ENCODE data around the gene EXOC3L4. TPM values are rescaled to one million over a fixed set of nuclear protein-coding genes. Genes with fewer than 3 reads are reported as not detected.

EXOC3L4 gene
- total RNA-seq, 2 experiments from 2014 or later, result not detected

DNA sequence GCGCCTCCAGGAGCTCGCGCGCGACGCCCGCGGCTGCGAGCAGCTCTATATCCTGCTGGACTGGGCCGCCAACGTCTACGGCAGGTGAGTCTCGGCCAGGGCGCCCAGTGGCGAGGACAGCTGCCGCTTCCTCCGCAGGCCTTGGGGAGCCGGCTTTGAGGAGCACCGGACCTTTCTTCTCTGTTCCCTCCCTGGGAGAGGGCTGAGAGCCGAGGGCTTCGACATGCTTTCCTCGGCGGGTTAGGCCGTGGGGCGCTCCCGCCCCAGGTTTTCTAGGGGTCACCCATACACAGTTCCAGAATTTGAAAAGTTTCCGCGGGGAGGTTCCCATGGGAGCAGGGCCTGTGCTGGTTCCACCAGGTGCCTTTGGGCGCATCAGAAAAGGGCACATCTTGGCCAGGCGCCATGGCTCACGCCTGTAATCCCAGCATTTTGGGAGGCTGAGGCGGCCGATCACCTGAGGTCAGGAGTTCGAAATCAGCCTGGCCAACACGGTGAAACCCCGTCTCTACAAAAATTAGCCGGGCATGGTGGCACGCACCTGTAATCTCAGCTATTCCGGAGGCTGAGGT, 8.2 kb downstream of the EXOC3L4 start:
- no peak overlapping the region for H3K4me2 ChIP-seq (ENCODE audit: low read length)

DNA sequence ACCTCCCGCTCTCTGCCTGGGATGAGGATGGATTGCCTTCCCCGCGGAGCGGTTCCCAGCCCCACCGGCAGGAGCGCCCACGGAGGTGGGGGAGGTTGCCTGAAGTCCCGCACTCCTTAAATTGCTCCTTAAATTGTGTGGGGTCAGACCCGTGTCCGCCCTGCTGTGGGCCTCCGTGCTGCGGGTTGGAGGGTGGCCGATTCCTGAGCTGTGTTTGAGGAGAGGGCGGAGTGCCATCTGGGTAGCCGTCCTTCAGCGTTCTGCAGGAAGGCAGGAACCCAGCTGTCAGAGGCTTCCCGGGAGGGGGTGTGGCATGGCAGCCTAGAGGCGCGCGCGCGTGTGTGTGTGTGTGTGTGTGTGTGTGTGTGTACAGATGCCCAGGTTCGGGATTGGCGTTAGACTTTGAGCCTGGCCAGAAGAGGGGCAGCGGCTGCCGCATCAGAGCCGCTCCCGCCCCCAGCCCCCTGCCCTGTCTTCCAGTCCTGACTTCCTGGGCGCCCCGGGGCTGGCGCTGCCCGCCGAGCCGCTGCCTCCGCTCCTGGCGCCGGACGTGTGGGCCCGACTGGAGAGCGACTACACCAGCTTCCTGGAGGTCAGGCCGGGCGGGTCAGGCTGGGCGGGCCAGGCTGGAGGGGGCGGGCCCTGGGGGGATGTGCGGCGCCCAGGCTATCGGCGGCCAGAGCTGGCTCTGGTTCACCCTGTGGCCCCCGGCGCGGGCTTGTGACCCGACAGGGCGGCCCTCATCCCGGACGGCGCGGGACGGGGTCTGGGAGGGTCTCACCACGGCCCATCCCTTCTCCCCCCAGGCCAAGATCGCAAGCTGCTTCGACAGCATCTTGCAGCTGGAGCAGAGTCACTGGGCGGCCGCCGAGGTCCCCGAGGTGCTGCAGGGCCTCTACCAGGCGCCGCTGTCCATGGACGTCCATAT, 9.2 kb downstream of the EXOC3L4 start:
- Histone ChIP-seq H3K9me3 (ENCODE audit: low read length) (no peaks in the 10 kb centered on the region), H3K4me2 (ENCODE audit: low read length) (no peak overlapping the region)

More for the DNA sequence above, 8.2 kb downstream of the EXOC3L4 start:
- no peak for DNase-seq (ENCODE audit: low spot score)
- ChIA-PET POLR2A (no interaction called here), CTCF (ENCODE audit: unreplicated experiment) (no interaction called here)
- no TSS peak for BruUV-seq (replicated peaks)
- Histone ChIP-seq H3K4me3 (ENCODE audit: low read depth, low read length, poor library complexity, severe bottlenecking) (no peak overlapping the region), H3K36me3 (ENCODE audit: insufficient read depth, low read length) (no peaks in the 10 kb centered on the region), H3K79me2 (ENCODE audit: insufficient read depth, low read depth, low read length) (no peaks in the 10 kb centered on the region), H4K20me1 (ENCODE audit: insufficient read depth, low read length) (no peaks in the 10 kb centered on the region), H3K27ac (ENCODE audit: low read depth, low read length, poor library complexity, severe bottlenecking) (no peak overlapping the region), H2AFZ (ENCODE audit: low read length) (no peak overlapping the region), H3K9me3 (ENCODE audit: low read length) (no peaks in the 10 kb centered on the region), H3K4me1 (ENCODE audit: insufficient read depth, low read length, poor library complexity, severe bottlenecking) (peaks cover 35% of the 10 kb centered on the region), H3K9me2 (ENCODE audit: insufficient read depth, low read length) (no peaks in the 10 kb centered on the region)
- intact Hi-C loops (cut with micrococcal nuclease; ENCODE audit: unreplicated experiment), result no loop called here
- no peak for TF ChIP-seq EZH2phosphoT487 (IDR thresholded peaks at IDR 0.05; ENCODE audit: borderline replicate concordance, low read depth, low read length)
- TF ChIP-seq, protein P1, sequence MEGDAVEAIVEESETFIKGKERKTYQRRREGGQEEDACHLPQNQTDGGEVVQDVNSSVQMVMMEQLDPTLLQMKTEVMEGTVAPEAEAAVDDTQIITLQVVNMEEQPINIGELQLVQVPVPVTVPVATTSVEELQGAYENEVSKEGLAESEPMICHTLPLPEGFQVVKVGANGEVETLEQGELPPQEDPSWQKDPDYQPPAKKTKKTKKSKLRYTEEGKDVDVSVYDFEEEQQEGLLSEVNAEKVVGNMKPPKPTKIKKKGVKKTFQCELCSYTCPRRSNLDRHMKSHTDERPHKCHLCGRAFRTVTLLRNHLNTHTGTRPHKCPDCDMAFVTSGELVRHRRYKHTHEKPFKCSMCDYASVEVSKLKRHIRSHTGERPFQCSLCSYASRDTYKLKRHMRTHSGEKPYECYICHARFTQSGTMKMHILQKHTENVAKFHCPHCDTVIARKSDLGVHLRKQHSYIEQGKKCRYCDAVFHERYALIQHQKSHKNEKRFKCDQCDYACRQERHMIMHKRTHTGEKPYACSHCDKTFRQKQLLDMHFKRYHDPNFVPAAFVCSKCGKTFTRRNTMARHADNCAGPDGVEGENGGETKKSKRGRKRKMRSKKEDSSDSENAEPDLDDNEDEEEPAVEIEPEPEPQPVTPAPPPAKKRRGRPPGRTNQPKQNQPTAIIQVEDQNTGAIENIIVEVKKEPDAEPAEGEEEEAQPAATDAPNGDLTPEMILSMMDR (conservative IDR thresholded peaks at IDR 0.05; ENCODE audit: low read length), result no peak

DNA sequence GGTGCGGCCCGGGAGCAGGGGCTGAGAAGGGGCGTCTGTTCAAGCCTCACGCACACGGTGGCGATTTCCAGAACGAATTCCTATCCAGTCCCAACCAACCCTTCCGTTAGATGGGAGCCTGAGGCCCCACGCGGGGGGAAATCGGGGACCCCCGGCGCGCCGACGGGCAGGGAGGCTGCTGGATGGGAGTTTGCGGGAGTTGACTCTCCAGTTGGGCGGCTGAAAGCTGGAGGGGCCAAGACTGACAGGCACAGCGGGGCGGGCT, 9.8 kb downstream of the EXOC3L4 start:
- Histone ChIP-seq H4K20me1 (ENCODE audit: insufficient read depth, low read length) (no peaks in the 10 kb centered on the region), H3K79me2 (ENCODE audit: insufficient read depth, low read depth, low read length) (no peaks in the 10 kb centered on the region), H3K36me3 (ENCODE audit: insufficient read depth, low read length) (no peaks in the 10 kb centered on the region), H3K4me2 (ENCODE audit: low read length) (no peak overlapping the region), H3K9me2 (ENCODE audit: insufficient read depth, low read length) (no peaks in the 10 kb centered on the region), H3K4me3 (ENCODE audit: low read depth, low read length, poor library complexity, severe bottlenecking) (no peak overlapping the region), H2AFZ (ENCODE audit: low read length) (no peak overlapping the region), H3K9me3 (ENCODE audit: low read length) (no peaks in the 10 kb centered on the region), H3K4me1 (ENCODE audit: insufficient read depth, low read length, poor library complexity, severe bottlenecking) (peaks cover 35% of the 10 kb centered on the region), H3K27ac (ENCODE audit: low read depth, low read length, poor library complexity, severe bottlenecking) (no peak overlapping the region)
- no peak for TF ChIP-seq EZH2phosphoT487 (IDR thresholded peaks at IDR 0.05; ENCODE audit: borderline replicate concordance, low read depth, low read length)
- TF ChIP-seq, protein P1 (conservative IDR thresholded peaks at IDR 0.05; ENCODE audit: low read length), result no peak
- CTCF ChIA-PET (ENCODE audit: unreplicated experiment), result interaction anchor here (0.6 to 2.5 kb wide), 7 partner anchors 25 to 190 kb away, joined by 3 to 24 read pairs (median 4); no protein-coding TSS in a partner anchor
- POLR2A ChIA-PET, result interaction anchor here (0.5 kb wide), 1 partner anchor 27 kb away, joined by 5 read pairs; no protein-coding TSS in a partner anchor
- intact Hi-C loops (cut with micrococcal nuclease; ENCODE audit: unreplicated experiment), result no loop called here
- no peak for DNase-seq (ENCODE audit: low spot score)
- no TSS peak for BruUV-seq (replicated peaks)

More for the DNA sequence above, 9.2 kb downstream of the EXOC3L4 start:
- no peaks in the 10 kb centered on the region for H3K9me2 ChIP-seq (ENCODE audit: insufficient read depth, low read length)
- CTCF ChIA-PET (ENCODE audit: unreplicated experiment), result interaction anchor here (2.5 kb wide), 1 partner anchor 38 kb away, joined by 24 read pairs; no protein-coding TSS in a partner anchor
- H3K4me3 ChIP-seq (ENCODE audit: low read depth, low read length, poor library complexity, severe bottlenecking), result no peak overlapping the region
- DNase-seq (ENCODE audit: low spot score), result no peak
- no peaks in the 10 kb centered on the region for H3K36me3 ChIP-seq (ENCODE audit: insufficient read depth, low read length)
- H4K20me1 ChIP-seq (ENCODE audit: insufficient read depth, low read length), result no peaks in the 10 kb centered on the region
- H3K79me2 ChIP-seq (ENCODE audit: insufficient read depth, low read depth, low read length), result no peaks in the 10 kb centered on the region
- H3K27ac ChIP-seq (ENCODE audit: low read depth, low read length, poor library complexity, severe bottlenecking), result no peak overlapping the region
- H2AFZ ChIP-seq (ENCODE audit: low read length), result no peak overlapping the region
- BruUV-seq (replicated peaks), result no TSS peak
- intact Hi-C loops (cut with micrococcal nuclease; ENCODE audit: unreplicated experiment), result no loop called here
- POLR2A ChIA-PET, result interaction anchor here (0.5 kb wide), 1 partner anchor 26 kb away, joined by 5 read pairs; no protein-coding TSS in a partner anchor
- peaks cover 35% of the 10 kb centered on the region for H3K4me1 ChIP-seq (ENCODE audit: insufficient read depth, low read length, poor library complexity, severe bottlenecking)
- no peak for TF ChIP-seq EZH2phosphoT487 (IDR thresholded peaks at IDR 0.05; ENCODE audit: borderline replicate concordance, low read depth, low read length)

Measured in OCI-LY7 (cell line).